Measurements from ENCODE around the gene STRA6. TPM values are rescaled to one million over a fixed set of nuclear protein-coding genes. Genes with fewer than 3 reads are reported as not detected.

The STRA6 gene
- total RNA-seq, 1 donor from 2014 or later = 111 TPM

- peaks cover 20% of the 10 kb centered on the region for H3K4me1 Mint-ChIP-seq
- no peak for DNase-seq (ENCODE audit: low spot score in 2 of 2, unreplicated experiment in 2 of 2)
- no peaks in the 10 kb centered on the region for H3K9me3 Mint-ChIP-seq
- no peak overlapping the region for H3K27ac Mint-ChIP-seq
- peak overlapping the region; percentile 11 for H3K4me3 Mint-ChIP-seq
- H3K27me3 Mint-ChIP-seq (ENCODE audit: low read depth) = peaks cover 51% of the 10 kb centered on the region
- no peak for TF ChIP-seq CTCF (IDR thresholded peaks at IDR 0.05; ENCODE audit: unreplicated experiment)
- H3K36me3 Mint-ChIP-seq = no peaks in the 10 kb centered on the region
Measured at GRCh38 chr15:74245342-74245931, 42.9 kb upstream of the STRA6 start.

- Mint-ChIP-seq H3K36me3 (no peaks in the 10 kb centered on the region), H3K4me3 (no peak overlapping the region), H3K9me3 (no peaks in the 10 kb centered on the region), H3K4me1 (peaks cover 20% of the 10 kb centered on the region), H3K27ac (no peak overlapping the region), H3K27me3 (ENCODE audit: low read depth) (peaks cover 46% of the 10 kb centered on the region)
- no peak for TF ChIP-seq CTCF (IDR thresholded peaks at IDR 0.05; ENCODE audit: unreplicated experiment)
- no peak for DNase-seq (ENCODE audit: low spot score in 2 of 2, unreplicated experiment in 2 of 2)
Measured at GRCh38 chr15:74244822-74245341, 42.3 kb upstream of the STRA6 start.

GRCh38 chr15:74243431-74243830 is 40.8 kb upstream of the STRA6 start:
- H3K9me3 Mint-ChIP-seq = no peaks in the 10 kb centered on the region
- no peak for TF ChIP-seq CTCF (IDR thresholded peaks at IDR 0.05; ENCODE audit: unreplicated experiment)
- no peaks in the 10 kb centered on the region for H3K36me3 Mint-ChIP-seq
- no peak overlapping the region for H3K4me3 Mint-ChIP-seq
- no peak for DNase-seq (ENCODE audit: low spot score in 2 of 2, unreplicated experiment in 2 of 2)
- H3K27me3 Mint-ChIP-seq (ENCODE audit: low read depth) = peaks cover 37% of the 10 kb centered on the region
- H3K4me1 Mint-ChIP-seq = peaks cover 20% of the 10 kb centered on the region
- H3K27ac Mint-ChIP-seq = no peak overlapping the region

- no peak overlapping the region for H3K4me3 Mint-ChIP-seq
- H3K27me3 Mint-ChIP-seq (ENCODE audit: low read depth) = peaks cover 34% of the 10 kb centered on the region
- no peaks in the 10 kb centered on the region for H3K36me3 Mint-ChIP-seq
- peaks cover 20% of the 10 kb centered on the region for H3K4me1 Mint-ChIP-seq
- no peak for TF ChIP-seq CTCF (IDR thresholded peaks at IDR 0.05; ENCODE audit: unreplicated experiment)
- H3K27ac Mint-ChIP-seq = no peak overlapping the region
- DNase-seq (ENCODE audit: low spot score in 2 of 2, unreplicated experiment in 2 of 2) = no peak
- no peaks in the 10 kb centered on the region for H3K9me3 Mint-ChIP-seq
Measured at GRCh38 chr15:74242441-74243185, 40.0 kb upstream of the STRA6 start.

GRCh38 chr15:74240897-74241614 is 38.5 kb upstream of the STRA6 start:
- H3K4me3 Mint-ChIP-seq = no peak overlapping the region
- DNase-seq (ENCODE audit: low spot score in 2 of 2, unreplicated experiment in 2 of 2) = no peak
- H3K36me3 Mint-ChIP-seq = no peaks in the 10 kb centered on the region
- H3K4me1 Mint-ChIP-seq = peaks cover 20% of the 10 kb centered on the region
- TF ChIP-seq CTCF (IDR thresholded peaks at IDR 0.05; ENCODE audit: unreplicated experiment) = no peak
- H3K27ac Mint-ChIP-seq = no peak overlapping the region
- peaks cover 20% of the 10 kb centered on the region for H3K27me3 Mint-ChIP-seq (ENCODE audit: low read depth)
- no peaks in the 10 kb centered on the region for H3K9me3 Mint-ChIP-seq
